NOMO-1 (cell line): ENCODE results near the gene WNT7A.
"Not testable (repeated sequence)": the region's sequence is repeated elsewhere in the genome, so short reads cannot be mapped to it uniquely, and the experiment has no call there.

Experiments used
- DNase-seq, 2 experiments: peaks; one replicate each; lab custom pipeline; 2025; ENCODE audit not compliant: unreplicated experiment in 2 of 2; lab: John Stamatoyannopoulos, UW

The WNT7A gene

GRCh38 chr3:13866041-13866965 is 13.6 kb downstream of the WNT7A start:
- no peak for DNase-seq

- DNase-seq, result no peak
These were observed 14.3 kb downstream of the WNT7A start for GRCh38 chr3:13865581-13865980.

GRCh38 chr3:13865106-13865505 is 14.8 kb downstream of the WNT7A start:
- no peak for DNase-seq

GRCh38 chr3:13863965-13864595 is 15.8 kb downstream of the WNT7A start:
- no peak for DNase-seq

- no peak for DNase-seq
These were observed 16.4 kb downstream of the WNT7A start for GRCh38 chr3:13863382-13863952.

DNA sequence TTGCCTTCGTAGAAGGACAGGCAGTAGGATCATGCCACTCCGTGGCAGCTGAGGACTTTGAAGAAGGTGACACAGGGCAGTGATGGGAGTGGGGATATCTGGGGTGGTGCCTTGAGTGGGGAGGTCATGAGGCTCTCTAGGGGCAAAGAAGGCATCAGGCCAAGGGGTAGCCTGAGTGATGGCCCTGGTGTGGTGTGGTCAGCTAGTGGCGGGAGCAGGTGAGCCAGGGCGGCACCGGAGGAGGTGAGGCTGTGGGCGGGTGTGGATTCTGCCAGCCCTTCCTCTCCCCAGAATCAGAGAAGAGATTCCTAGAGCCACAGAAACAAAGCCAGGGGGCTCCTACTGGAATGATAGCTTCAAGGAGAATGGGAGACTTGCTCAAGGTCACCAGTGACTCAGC is 18.4 kb downstream of the WNT7A start:
- no peak for DNase-seq

DNA sequence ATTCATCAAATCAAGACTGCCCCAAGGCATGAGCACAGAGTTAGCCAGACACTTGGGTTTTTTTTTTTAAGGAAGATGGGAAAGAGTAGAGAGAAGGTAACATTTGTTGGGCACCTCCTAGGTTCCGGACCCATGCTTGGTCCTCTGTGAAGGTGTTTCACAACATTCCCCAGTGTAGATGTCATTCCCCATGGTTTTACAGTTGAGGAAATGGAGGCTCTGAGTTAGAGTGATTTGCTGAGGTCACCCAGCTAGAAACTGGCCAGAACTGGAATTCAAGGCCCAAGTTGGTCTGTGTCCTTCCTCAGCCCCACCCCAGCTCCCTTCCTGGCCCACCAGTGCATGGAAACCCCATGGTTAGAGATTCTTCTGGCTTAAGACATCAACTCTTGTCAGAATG is 19.9 kb downstream of the WNT7A start:
- no peak for DNase-seq

DNA sequence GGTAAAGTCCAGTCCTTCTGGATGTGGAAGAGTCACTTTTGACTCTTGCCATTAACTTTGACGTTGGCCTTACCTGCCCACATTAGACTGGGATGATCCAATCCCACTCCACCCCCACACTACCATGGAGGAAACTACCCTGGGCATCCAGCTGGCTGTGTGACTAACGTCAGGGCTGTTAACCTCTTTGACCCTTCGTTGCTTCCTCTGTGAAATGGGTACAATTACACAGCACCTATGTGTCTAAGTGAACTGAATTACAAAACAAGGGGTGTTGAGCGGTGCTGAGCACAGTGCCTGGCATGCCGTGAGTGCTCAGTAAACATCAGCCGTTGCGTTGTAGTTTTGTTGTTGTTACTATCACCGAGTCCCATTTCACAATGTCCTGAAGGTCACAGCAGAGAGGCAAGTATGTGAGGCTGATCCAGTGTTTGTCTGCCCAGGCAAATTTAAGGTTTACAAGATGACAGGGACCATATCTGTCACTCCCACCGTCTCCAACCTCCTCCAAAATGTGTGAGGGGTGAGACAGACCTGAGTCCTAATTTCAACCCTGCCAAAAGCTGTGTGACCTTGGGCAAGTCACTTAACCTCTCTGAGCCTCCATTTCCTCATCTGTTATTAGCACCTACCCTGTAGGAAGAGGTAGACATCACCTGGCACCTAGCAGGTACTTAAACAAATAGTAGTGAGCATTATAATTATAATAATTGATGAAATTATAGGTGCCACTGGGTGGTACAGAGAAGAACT is 20.9 kb downstream of the WNT7A start:
- DNase-seq, result no peak

GRCh38 chr3:13857702-13858380 is 22.0 kb downstream of the WNT7A start:
- no peak for DNase-seq

DNA sequence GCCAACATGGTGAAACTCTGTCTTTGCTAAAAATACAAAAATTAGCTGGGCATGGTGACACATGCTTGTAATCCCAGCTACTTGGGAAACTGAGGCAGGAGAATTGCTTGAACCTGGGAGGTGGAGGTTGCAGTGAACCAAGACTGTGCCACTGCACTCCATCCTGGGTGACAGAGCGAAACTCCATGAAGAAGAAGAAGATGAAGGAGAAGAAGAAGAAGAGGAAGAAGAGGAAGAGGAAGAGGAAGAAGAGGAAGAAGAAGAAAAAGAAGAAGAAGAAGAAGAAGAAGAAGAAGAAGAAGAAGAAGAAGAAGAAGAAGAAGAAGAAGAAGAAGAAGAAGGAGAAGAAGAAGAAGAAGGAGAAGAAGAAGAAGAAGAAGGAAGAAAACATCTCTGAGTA is 23.2 kb downstream of the WNT7A start:
- DNase-seq, result not testable (repeated sequence)

- no peak for DNase-seq
These were observed 23.9 kb downstream of the WNT7A start for GRCh38 chr3:13856006-13856405.

GRCh38 chr3:13854492-13854891 is 25.4 kb downstream of the WNT7A start:
- no peak for DNase-seq

GRCh38 chr3:13853978-13854296 is 25.9 kb downstream of the WNT7A start:
- no peak for DNase-seq

DNA sequence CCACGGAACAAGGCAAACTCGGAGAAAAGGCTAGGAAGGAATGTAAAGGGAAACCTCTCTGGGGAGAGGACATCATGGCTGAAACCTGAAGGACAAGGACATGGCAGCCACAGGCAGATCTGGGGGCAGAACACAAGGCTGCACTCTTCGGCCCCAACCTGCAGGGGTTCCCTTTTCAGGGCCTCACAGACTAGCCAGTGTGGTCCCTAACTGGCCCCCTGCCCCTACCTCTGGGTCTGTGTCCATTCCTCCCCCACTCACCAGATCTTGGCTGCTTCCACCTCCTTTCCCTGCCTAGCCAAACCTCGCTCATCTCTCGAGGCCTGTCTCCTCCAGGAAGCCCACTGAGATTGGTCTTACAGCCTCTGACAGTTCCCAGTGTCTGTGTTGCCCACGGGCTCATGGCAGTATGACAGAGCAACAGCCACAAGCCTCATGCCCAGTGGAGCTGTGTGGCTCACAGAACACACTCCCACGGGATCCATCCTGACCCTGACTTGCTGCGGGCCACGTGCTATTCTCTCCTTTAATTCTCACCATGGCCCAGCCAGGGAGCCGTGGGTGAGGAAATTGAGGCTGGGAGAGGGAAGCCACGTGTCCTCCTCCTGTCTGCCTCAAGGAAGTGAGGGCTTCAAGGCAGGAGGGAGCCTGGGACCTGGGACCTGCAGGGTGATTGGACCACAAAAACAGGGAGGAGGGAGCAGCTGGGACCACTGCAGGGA is 26.5 kb downstream of the WNT7A start:
- no peak for DNase-seq

- no peak for DNase-seq
These were observed 27.2 kb downstream of the WNT7A start for GRCh38 chr3:13852638-13853009.

DNA sequence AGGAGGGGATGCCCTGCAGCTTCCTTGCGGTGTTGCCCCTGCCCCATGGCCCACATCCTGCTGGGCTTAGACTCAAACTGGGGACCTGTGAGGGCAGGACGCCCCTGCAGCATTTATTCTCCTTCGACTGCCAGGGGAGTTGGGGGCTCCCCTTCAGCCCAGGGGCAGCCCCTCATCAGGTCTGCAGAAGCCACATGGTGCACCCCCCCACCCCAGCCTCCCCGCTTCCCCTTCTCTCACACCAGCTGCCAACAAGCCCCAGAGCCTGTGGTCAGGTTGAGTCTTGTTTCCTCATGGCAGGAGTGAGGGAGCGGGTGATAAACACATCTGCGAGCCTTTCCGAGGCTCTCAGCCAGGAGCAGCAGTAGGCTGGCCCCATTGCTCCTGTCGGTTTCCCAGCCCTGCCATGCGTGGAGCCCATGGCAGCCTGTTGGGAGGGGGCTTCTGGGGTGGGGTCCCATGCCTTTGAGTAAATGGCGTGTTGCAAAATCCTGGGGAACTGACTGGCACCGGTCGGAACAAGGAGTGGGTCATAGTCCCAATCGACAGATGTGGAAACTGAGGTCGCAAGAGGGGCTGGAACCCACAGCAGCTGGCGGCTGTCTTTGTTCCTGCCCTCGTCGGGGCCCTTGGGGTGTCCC is 27.8 kb downstream of the WNT7A start:
- DNase-seq, result no peak

DNA sequence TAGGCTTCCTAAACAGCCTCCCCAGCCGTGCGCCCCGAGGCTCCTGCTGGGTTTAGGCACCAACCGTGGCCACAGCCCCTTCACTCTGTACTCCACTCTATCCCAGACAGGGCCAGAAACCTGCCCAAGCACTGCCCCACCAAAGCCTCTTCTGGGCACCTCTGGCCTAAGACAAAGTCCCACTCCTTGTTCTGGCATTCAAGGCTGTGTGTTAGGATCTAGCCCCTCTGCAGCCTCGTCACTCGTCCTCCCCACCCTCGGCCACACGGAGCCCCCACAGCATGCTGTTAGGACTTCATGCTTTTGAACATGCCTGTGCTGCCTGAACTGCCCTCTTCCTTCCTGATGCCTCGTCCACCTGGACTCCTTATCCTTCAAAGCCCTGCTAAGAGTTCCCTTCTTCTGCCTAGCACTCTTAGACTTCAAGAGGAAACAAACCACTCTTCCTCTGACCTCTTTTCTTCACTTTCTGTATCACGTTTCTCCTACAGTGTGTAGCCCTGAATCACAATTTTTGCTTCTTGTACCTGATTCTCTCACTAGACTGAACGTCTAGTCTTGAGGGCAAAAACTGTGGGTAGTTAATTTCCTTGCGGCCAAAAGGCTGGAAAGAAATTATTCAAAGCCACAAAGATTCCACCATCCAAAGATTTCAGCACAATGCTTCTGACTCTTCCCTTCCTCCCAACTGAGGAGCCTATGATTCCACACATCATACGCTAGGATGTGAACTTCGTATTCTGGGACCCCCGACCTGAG is 28.6 kb downstream of the WNT7A start:
- no peak for DNase-seq

- no peak for DNase-seq
These were observed 29.5 kb downstream of the WNT7A start for GRCh38 chr3:13850161-13850945.
